HepG2 (cell line): ENCODE measurements around the gene KIAA0232. TPM values are rescaled to one million over a fixed set of nuclear protein-coding genes. Genes with fewer than 3 reads are reported as not detected.
A peak's percentile ranks its signal among the peaks of the same experiment; 100 is the strongest.

Source experiments
- HMG20B ChIP-seq: conservative IDR thresholded peaks from 2 replicates; pipeline ENCODE4 v1.6.1; 2016; ENCODE audit warnings: missing genetic modification reagents, missing compliant biosample characterization
- MED13 ChIP-seq: sonication (generic); formaldehyde crosslinking; IDR thresholded peaks from 2 replicates; pipeline ENCODE4 v1.5.0; 2020; ENCODE audit warnings: missing genetic modification reagents
- MNT ChIP-seq: fragments of 450-650 bp; IDR thresholded peaks from 2 replicates; pipeline ENCODE4 v1.6.1; 2016
- NONO ChIP-seq, 2 experiments: fragments of 450-650 bp in 1 of 2; sonication (generic) in 1 of 2; formaldehyde crosslinking in 1 of 2; IDR thresholded peaks in 1 of 2; conservative IDR thresholded peaks in 1 of 2; 2 replicates each; pipeline versions ENCODE4 v1.6.1 to v1.8.0; 2017 to 2022; ENCODE audit warnings: mild to moderate bottlenecking in 1 of 2, missing genetic modification reagents in 1 of 2, moderate library complexity in 1 of 2
- SPEN ChIP-seq: sonication (generic); formaldehyde crosslinking; IDR thresholded peaks from 2 replicates; pipeline ENCODE4 v1.5.1; 2020; ENCODE audit warnings: low read depth, mild to moderate bottlenecking, missing genetic modification reagents
- ZEB1 ChIP-seq: IDR thresholded peaks from 2 replicates; pipeline ENCODE4 v1.6.1; 2012; ENCODE audit warnings: mild to moderate bottlenecking, low read depth, inconsistent platforms; ENCODE audit not compliant: insufficient replicate concordance
- ZFP62 ChIP-seq: sonication (generic); formaldehyde crosslinking; IDR thresholded peaks from 2 replicates; pipeline ENCODE4 v1.4.0; 2020; ENCODE audit warnings: missing genetic modification reagents
- ZNF180 ChIP-seq: sonication (generic); formaldehyde crosslinking; IDR thresholded peaks from 2 replicates; pipeline ENCODE4 v1.4.0; 2020; ENCODE audit warnings: low read depth, missing genetic modification reagents, borderline replicate concordance
- ZNF503 ChIP-seq: sonication (generic); formaldehyde crosslinking; IDR thresholded peaks from 2 replicates; pipeline ENCODE4 v1.4.0; 2020; ENCODE audit warnings: missing genetic modification reagents
- ZNF510 ChIP-seq: sonication (generic); formaldehyde crosslinking; IDR thresholded peaks from 2 replicates; pipeline ENCODE4 v1.4.0; 2020; ENCODE audit warnings: low read depth, mild to moderate bottlenecking, missing genetic modification reagents
- ZNF576 ChIP-seq: sonication (generic); formaldehyde crosslinking; IDR thresholded peaks from 2 replicates; pipeline ENCODE4 v1.4.0; 2020; ENCODE audit warnings: mild to moderate bottlenecking, missing genetic modification reagents
- ZNF580 ChIP-seq: IDR thresholded peaks from 2 replicates; pipeline ENCODE4 v1.6.1; 2016; ENCODE audit warnings: low read depth, borderline replicate concordance
- ZNF619 ChIP-seq: sonication (generic); formaldehyde crosslinking; IDR thresholded peaks from 2 replicates; pipeline ENCODE4 v1.4.0; 2020; ENCODE audit warnings: mild to moderate bottlenecking, missing genetic modification reagents
- polyA plus RNA-seq, 8 experiments: library from polyadenylated mRNA; depleted of rRNA in 3 of 8; stranded (reverse) in 7 of 8; unstranded in 1 of 8; fragments of >200 nt; fragmentation: Illumina TruSeq in 4 of 8; extraction: Trizol in 4 of 8; gene quantifications; 2 replicates each; pipeline versions ENCODE4 v1.2.1 to v1.2.3, GENCODE V29; 2011 to 2016; ENCODE audit warnings: low read depth in 4 of 8, missing spikeins in 1 of 8, mixed read lengths in 1 of 8; ENCODE audit not compliant: insufficient read depth in 1 of 8
- total RNA-seq, 5 experiments: library from RNA; depleted of rRNA; stranded (reverse); fragments of >200 nt; fragmentation: Illumina TruSeq; extraction: Trizol; gene quantifications; 2 replicates each; pipeline ENCODE4 v1.2.3, GENCODE V29; 2016; ENCODE audit warnings: low read depth in 1 of 5
- TF ChIP-seq, protein P1 (sequence below): sonication (generic); formaldehyde crosslinking; IDR thresholded peaks from 2 replicates; pipeline ENCODE4 v1.4.0; 2020; ENCODE audit warnings: missing genetic modification reagents
- TF ChIP-seq, protein P2 (sequence below): sonication (generic); formaldehyde crosslinking; IDR thresholded peaks from 2 replicates; pipeline ENCODE4 v1.5.0; 2020; ENCODE audit warnings: missing genetic modification reagents
- TF ChIP-seq, protein P3 (sequence below): sonication (generic); formaldehyde crosslinking; IDR thresholded peaks from 2 replicates; pipeline ENCODE4 v1.8.0; 2022; ENCODE audit warnings: missing genetic modification reagents, mild to moderate bottlenecking, moderate library complexity, borderline replicate concordance

Gene KIAA0232
- total and polyA plus RNA-seq, 2 of the 13 experiments (the other 11 are each of a cell fraction or from before 2014, with no cell fraction given), result 7.8 to 17.1 TPM

GRCh38 chr4:6749340-6750171 lies 33.0 kb upstream of the KIAA0232 start (continued):
- TF ChIP-seq, protein P1, sequence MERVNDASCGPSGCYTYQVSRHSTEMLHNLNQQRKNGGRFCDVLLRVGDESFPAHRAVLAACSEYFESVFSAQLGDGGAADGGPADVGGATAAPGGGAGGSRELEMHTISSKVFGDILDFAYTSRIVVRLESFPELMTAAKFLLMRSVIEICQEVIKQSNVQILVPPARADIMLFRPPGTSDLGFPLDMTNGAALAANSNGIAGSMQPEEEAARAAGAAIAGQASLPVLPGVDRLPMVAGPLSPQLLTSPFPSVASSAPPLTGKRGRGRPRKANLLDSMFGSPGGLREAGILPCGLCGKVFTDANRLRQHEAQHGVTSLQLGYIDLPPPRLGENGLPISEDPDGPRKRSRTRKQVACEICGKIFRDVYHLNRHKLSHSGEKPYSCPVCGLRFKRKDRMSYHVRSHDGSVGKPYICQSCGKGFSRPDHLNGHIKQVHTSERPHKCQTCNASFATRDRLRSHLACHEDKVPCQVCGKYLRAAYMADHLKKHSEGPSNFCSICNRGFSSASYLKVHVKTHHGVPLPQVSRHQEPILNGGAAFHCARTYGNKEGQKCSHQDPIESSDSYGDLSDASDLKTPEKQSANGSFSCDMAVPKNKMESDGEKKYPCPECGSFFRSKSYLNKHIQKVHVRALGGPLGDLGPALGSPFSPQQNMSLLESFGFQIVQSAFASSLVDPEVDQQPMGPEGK (CRISPR knock-in tag), result peak; percentile 86
- TF ChIP-seq HMG20B (CRISPR knock-in tag) (0 out of 2 replicates have a peak, but pooled peaks have one; percentile 30), ZFP62 (CRISPR knock-in tag) (no peak), MED13 (CRISPR knock-in tag) (no peak; the same call in 1 of the 2 replicates), ZEB1 (no peak), ZNF619 (CRISPR knock-in tag) (no peak), ZNF180 (CRISPR knock-in tag) (peak; percentile 42; the same call in 1 of the 2 replicates), NONO (IDR thresholded peaks at IDR 0.05) (no peak), NONO (CRISPR knock-in tag; conservative IDR thresholded peaks at IDR 0.05) (peak; percentile 35; the same call in 1 of the 2 replicates), SPEN (CRISPR knock-in tag) (peak; percentile 91), ZNF580 (peak; percentile 97), ZNF503 (0 out of 2 replicates have a peak, but pooled peaks have one; percentile 36), ZNF576 (CRISPR knock-in tag) (no peak), ZNF510 (CRISPR knock-in tag) (0 out of 2 replicates have a peak, but pooled peaks have one; percentile 81), MNT (peak; percentile 55; the same call in 1 of the 2 replicates)
- TF ChIP-seq, protein P2, sequence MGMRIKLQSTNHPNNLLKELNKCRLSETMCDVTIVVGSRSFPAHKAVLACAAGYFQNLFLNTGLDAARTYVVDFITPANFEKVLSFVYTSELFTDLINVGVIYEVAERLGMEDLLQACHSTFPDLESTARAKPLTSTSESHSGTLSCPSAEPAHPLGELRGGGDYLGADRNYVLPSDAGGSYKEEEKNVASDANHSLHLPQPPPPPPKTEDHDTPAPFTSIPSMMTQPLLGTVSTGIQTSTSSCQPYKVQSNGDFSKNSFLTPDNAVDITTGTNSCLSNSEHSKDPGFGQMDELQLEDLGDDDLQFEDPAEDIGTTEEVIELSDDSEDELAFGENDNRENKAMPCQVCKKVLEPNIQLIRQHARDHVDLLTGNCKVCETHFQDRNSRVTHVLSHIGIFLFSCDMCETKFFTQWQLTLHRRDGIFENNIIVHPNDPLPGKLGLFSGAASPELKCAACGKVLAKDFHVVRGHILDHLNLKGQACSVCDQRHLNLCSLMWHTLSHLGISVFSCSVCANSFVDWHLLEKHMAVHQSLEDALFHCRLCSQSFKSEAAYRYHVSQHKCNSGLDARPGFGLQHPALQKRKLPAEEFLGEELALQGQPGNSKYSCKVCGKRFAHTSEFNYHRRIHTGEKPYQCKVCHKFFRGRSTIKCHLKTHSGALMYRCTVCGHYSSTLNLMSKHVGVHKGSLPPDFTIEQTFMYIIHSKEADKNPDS (CRISPR knock-in tag), result peak; percentile 79
- TF ChIP-seq, protein P3, sequence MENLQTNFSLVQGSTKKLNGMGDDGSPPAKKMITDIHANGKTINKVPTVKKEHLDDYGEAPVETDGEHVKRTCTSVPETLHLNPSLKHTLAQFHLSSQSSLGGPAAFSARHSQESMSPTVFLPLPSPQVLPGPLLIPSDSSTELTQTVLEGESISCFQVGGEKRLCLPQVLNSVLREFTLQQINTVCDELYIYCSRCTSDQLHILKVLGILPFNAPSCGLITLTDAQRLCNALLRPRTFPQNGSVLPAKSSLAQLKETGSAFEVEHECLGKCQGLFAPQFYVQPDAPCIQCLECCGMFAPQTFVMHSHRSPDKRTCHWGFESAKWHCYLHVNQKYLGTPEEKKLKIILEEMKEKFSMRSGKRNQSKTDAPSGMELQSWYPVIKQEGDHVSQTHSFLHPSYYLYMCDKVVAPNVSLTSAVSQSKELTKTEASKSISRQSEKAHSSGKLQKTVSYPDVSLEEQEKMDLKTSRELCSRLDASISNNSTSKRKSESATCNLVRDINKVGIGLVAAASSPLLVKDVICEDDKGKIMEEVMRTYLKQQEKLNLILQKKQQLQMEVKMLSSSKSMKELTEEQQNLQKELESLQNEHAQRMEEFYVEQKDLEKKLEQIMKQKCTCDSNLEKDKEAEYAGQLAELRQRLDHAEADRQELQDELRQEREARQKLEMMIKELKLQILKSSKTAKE (CRISPR knock-in tag), result peak; percentile 59; the same call in 1 of the 2 replicates
